ENCODE results near the gene MORF4L1.

DNA sequence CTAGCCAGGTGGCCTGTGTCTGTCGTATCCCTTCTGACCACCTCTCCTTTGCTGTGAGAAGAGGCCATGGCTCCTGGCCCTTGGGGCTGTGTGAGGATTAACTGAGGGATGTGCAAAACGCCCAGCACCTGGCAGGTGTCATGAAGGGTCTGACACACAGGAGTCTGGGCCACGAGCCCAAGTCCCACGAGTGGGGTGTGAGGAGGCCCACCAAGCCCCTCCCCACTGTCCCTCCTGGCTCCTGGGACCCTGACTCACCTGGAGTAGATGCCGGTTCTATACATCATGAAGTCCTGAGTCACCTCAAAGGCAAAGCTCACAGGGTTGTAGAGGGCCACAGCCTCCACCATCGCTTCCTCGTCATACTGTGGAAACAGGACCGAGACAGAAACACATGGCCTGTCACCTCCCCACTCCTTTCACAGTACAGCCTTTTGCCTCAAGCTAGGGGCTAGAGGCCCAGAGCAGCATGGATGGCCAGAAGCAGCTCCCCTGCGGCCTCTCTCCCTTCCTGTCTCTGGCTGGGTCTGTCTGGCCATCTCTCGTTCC is 52.5 kb downstream of the MORF4L1 start:
- no peak for TF ChIP-seq CTCF (IDR thresholded peaks at IDR 0.05; ENCODE audit: insufficient read depth, low read length, poor library complexity, severe bottlenecking)
- TF ChIP-seq EZH2phosphoT487 (conservative IDR thresholded peaks at IDR 0.05; ENCODE audit: low read length): no peak

Data from SU-DHL-6 (cell line).